Measurements from ENCODE around the gene DCC.

DNA sequence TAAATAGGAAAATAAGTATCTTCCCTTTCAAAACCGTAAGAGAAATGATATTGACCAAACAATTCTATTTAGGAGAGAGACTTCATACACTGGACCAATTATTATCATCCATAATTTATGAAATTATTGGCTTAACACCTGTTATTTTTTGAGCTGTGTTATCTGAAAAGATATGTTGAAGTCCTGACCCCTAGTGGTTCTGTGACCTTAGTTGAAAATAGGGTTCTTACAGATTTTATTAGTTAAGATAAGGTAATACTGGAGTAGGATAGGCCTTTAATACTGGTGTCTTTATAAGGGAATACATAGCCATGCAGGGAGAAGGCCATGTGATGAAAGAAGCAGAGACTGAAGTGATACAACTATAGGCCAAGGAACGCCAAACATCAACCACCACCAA is 659.6 kb downstream of the DCC start:
- TF ChIP-seq, protein P1, sequence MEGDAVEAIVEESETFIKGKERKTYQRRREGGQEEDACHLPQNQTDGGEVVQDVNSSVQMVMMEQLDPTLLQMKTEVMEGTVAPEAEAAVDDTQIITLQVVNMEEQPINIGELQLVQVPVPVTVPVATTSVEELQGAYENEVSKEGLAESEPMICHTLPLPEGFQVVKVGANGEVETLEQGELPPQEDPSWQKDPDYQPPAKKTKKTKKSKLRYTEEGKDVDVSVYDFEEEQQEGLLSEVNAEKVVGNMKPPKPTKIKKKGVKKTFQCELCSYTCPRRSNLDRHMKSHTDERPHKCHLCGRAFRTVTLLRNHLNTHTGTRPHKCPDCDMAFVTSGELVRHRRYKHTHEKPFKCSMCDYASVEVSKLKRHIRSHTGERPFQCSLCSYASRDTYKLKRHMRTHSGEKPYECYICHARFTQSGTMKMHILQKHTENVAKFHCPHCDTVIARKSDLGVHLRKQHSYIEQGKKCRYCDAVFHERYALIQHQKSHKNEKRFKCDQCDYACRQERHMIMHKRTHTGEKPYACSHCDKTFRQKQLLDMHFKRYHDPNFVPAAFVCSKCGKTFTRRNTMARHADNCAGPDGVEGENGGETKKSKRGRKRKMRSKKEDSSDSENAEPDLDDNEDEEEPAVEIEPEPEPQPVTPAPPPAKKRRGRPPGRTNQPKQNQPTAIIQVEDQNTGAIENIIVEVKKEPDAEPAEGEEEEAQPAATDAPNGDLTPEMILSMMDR (conservative IDR thresholded peaks at IDR 0.05; ENCODE audit: low read length) = no peak
- TF ChIP-seq EZH2phosphoT487 (IDR thresholded peaks at IDR 0.05; ENCODE audit: borderline replicate concordance) = no peak

Measured in Loucy (cell line).